OCI-LY3 (cell line): ENCODE measurements around the gene NDUFA13.

Source experiments
- H2AFZ ChIP-seq: fragments of 200-600, 300-600 bp; shearing (Covaris generic); 2 replicates; pipeline ENCODE4 v1.6.0; 2014; ENCODE audit warnings: antibody characterized with exemption, low read depth, low read length
- H3K27ac ChIP-seq: fragments of 200-600, 300-600 bp; sonication (generic); 2 replicates; pipeline ENCODE4 v1.5.1; 2014; ENCODE audit warnings: mild to moderate bottlenecking, low read length, moderate library complexity, mixed read lengths
- H3K27me3 ChIP-seq: fragments of 200-600, 300-600 bp; sonication (generic); 2 replicates; pipeline ENCODE4 v1.6.1; 2014; ENCODE audit warnings: low read depth, low read length, mixed read lengths
- H3K36me3 ChIP-seq: fragments of 200-600, 300-600 bp; sonication (generic); replicated peaks from 2 replicates; pipeline ENCODE3; 2014; ENCODE audit warnings: low read depth, low read length, mixed read lengths
- H3K4me1 ChIP-seq: fragments of 300-600, 200-600 bp; sonication (generic); 2 replicates; pipeline ENCODE4 v1.6.1; 2014; ENCODE audit warnings: low read length, mixed read lengths
- H3K4me2 ChIP-seq: fragments of 200-600, 300-600 bp; sonication (generic); 2 replicates; pipeline ENCODE4 v1.6.1; 2014; ENCODE audit warnings: low read length, mixed read lengths
- H3K4me3 ChIP-seq: fragments of 300-600, 200-600 bp; sonication (generic); 2 replicates; pipeline ENCODE4 v1.5.1; 2014; ENCODE audit warnings: antibody characterized with exemption, mild to moderate bottlenecking, low read length, moderate library complexity
- H3K79me2 ChIP-seq: fragments of 300-600, 200-600 bp; shearing (Covaris generic); 2 replicates; pipeline ENCODE4 v1.6.1; 2014; ENCODE audit warnings: mild to moderate bottlenecking, low read length, mixed read lengths
- H3K9ac ChIP-seq: fragments of 300-600, 200-600 bp; shearing (Covaris generic); 2 replicates; pipeline ENCODE4 v1.6.0; 2014; ENCODE audit warnings: mild to moderate bottlenecking, low read length, moderate library complexity
- H3K9me3 ChIP-seq: fragments of 200-600, 300-600 bp; shearing (Covaris generic); 2 replicates; pipeline ENCODE4 v1.6.1; 2014; ENCODE audit warnings: low read length, mixed read lengths; ENCODE audit not compliant: insufficient read depth
- H4K20me1 ChIP-seq: fragments of 200-600, 300-600 bp; sonication (generic); 2 replicates; pipeline ENCODE4 v1.6.1; 2016; ENCODE audit warnings: low read length, mixed read lengths; ENCODE audit not compliant: insufficient read depth
- CTCF ChIP-seq: fragments of 200-600, 300-600 bp; sonication (generic); IDR thresholded peaks from 2 replicates; pipeline ENCODE4 v1.5.1; 2014; ENCODE audit warnings: antibody characterized with exemption, low read length, low read depth
- EZH2phosphoT487 ChIP-seq: fragments of 200-600 bp; shearing (Covaris generic); IDR thresholded peaks from 2 replicates; pipeline ENCODE4 v1.6.1; 2018; ENCODE audit warnings: antibody characterized with exemption, mixed run types, low read depth

The NDUFA13 gene

GRCh38 chr19:19538061-19538784 lies 22.2 kb downstream of the NDUFA13 start, which contains the start of gene CILP2:
Gene CILP2 (plus strand): TSS chr19:19538265. CDS start chr19:19538350, 85 bp downstream.
- Histone ChIP-seq H3K27ac (no peak within 1 kb of the TSS), H3K4me2 (no peak within 1 kb of the TSS), H3K9ac (no peak within 1 kb of the TSS), H3K4me1 (no peaks in the 10 kb centered on the region), H4K20me1 (no peaks in the 10 kb centered on the region), H3K79me2 (no peaks in the 10 kb centered on the region), H3K36me3 (no peaks in the 10 kb centered on the region), H2AFZ (no peak within 1 kb of the TSS), H3K9me3 (no peaks in the 10 kb centered on the region), H3K4me3 (no peak within 1 kb of the TSS), H3K27me3 (no peaks in the 10 kb centered on the region)
- TF ChIP-seq EZH2phosphoT487: no peak
- TF ChIP-seq CTCF: no peak

GRCh38 chr19:19538785-19539166 lies 22.8 kb downstream of the NDUFA13 start:
- H3K79me2 ChIP-seq: no peaks in the 10 kb centered on the region
- no peaks in the 10 kb centered on the region for H3K4me1 ChIP-seq
- no peak overlapping the region for H3K27ac ChIP-seq
- no peak overlapping the region for H3K4me2 ChIP-seq
- H4K20me1 ChIP-seq: no peaks in the 10 kb centered on the region
- no peak overlapping the region for H2AFZ ChIP-seq
- H3K27me3 ChIP-seq: no peaks in the 10 kb centered on the region
- H3K4me3 ChIP-seq: no peak overlapping the region
- TF ChIP-seq CTCF (no peak), EZH2phosphoT487 (no peak)
- no peaks in the 10 kb centered on the region for H3K9me3 ChIP-seq
- H3K36me3 ChIP-seq: no peaks in the 10 kb centered on the region
- no peak overlapping the region for H3K9ac ChIP-seq

GRCh38 chr19:19539698-19540063 lies 23.7 kb downstream of the NDUFA13 start:
- H3K27me3 ChIP-seq: no peaks in the 10 kb centered on the region
- H3K4me2 ChIP-seq: no peak overlapping the region
- no peak overlapping the region for H2AFZ ChIP-seq
- no peak for TF ChIP-seq CTCF
- H3K9me3 ChIP-seq: no peaks in the 10 kb centered on the region
- H3K36me3 ChIP-seq: no peaks in the 10 kb centered on the region
- no peaks in the 10 kb centered on the region for H3K4me1 ChIP-seq
- no peak overlapping the region for H3K27ac ChIP-seq
- no peaks in the 10 kb centered on the region for H3K79me2 ChIP-seq
- H3K9ac ChIP-seq: no peak overlapping the region
- no peak overlapping the region for H3K4me3 ChIP-seq
- H4K20me1 ChIP-seq: no peaks in the 10 kb centered on the region

GRCh38 chr19:19540064-19540714 lies 24.2 kb downstream of the NDUFA13 start:
- Histone ChIP-seq H3K36me3 (no peaks in the 10 kb centered on the region), H3K27me3 (no peaks in the 10 kb centered on the region), H2AFZ (no peak overlapping the region), H3K4me2 (no peak overlapping the region), H3K4me3 (no peak overlapping the region), H3K79me2 (no peaks in the 10 kb centered on the region), H3K9ac (no peak overlapping the region), H3K27ac (no peak overlapping the region), H3K9me3 (no peaks in the 10 kb centered on the region), H3K4me1 (no peaks in the 10 kb centered on the region), H4K20me1 (no peaks in the 10 kb centered on the region)
- TF ChIP-seq EZH2phosphoT487: no peak
- no peak for TF ChIP-seq CTCF
